Omental fat pad (tissue), 4 donors: ENCODE measurements around the gene DRC7. TPM values are rescaled to one million over a fixed set of nuclear protein-coding genes. Genes with fewer than 3 reads are reported as not detected.
"Not testable (repeated sequence)": the region's sequence is repeated elsewhere in the genome, so short reads cannot be mapped to it uniquely, and the experiment has no call there.

Experiments used
- ATAC-seq: fragments of 150-250 bp; one replicate; pipeline ENCODE4 v1.9.1; 2016; ENCODE audit warnings: mild to moderate bottlenecking, moderate library complexity; ENCODE audit not compliant: low FRiP score
- DNase-seq: peaks from one replicate; pipeline ENCODE4 v3.0.0-alpha.2; 2019; ENCODE audit warnings: low spot score
- total RNA-seq, 4 donors: library from RNA; depleted of rRNA; stranded (reverse); fragments of >200 nt; gene quantifications; one replicate each; pipeline ENCODE4 v1.1.0, GENCODE V29; 2016
- TF ChIP-seq, protein P1 (sequence below), 3 donors: fragments of 450-650 bp; IDR thresholded peaks; one replicate each; pipeline ENCODE4 v1.5.1; 2016 to 2017; ENCODE audit warnings: antibody characterized with exemption in 3 of 3, mild to moderate bottlenecking in 3 of 3, moderate library complexity in 2 of 3

The DRC7 gene
- total RNA-seq, 4 donors from 2014 or later: 0.65 TPM; not detected in 3

DNA sequence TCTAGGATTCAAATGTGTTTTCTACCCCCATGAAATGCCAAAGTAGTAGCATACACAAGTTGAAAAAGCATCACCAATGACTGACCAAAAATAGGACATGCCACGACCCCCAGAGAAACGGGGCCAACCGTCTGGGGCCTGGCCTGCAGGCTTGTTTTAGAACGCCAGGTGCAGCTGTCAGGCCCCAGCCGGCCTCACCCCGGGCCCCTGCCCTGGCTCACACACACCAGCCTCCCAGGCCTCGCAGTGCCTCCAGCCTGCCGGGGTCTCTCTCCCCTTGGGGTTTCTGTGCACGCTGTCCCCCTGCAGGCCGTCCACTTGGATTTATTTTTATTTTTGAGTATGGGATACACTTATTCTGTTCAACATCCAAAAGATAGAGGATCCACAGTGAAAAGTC lies 48.9 kb downstream of the DRC7 start:
- TF ChIP-seq, protein P1, sequence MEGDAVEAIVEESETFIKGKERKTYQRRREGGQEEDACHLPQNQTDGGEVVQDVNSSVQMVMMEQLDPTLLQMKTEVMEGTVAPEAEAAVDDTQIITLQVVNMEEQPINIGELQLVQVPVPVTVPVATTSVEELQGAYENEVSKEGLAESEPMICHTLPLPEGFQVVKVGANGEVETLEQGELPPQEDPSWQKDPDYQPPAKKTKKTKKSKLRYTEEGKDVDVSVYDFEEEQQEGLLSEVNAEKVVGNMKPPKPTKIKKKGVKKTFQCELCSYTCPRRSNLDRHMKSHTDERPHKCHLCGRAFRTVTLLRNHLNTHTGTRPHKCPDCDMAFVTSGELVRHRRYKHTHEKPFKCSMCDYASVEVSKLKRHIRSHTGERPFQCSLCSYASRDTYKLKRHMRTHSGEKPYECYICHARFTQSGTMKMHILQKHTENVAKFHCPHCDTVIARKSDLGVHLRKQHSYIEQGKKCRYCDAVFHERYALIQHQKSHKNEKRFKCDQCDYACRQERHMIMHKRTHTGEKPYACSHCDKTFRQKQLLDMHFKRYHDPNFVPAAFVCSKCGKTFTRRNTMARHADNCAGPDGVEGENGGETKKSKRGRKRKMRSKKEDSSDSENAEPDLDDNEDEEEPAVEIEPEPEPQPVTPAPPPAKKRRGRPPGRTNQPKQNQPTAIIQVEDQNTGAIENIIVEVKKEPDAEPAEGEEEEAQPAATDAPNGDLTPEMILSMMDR (IDR thresholded peaks at IDR 0.05): no peak
- DNase-seq (no peak), ATAC-seq (no peak)

DNA sequence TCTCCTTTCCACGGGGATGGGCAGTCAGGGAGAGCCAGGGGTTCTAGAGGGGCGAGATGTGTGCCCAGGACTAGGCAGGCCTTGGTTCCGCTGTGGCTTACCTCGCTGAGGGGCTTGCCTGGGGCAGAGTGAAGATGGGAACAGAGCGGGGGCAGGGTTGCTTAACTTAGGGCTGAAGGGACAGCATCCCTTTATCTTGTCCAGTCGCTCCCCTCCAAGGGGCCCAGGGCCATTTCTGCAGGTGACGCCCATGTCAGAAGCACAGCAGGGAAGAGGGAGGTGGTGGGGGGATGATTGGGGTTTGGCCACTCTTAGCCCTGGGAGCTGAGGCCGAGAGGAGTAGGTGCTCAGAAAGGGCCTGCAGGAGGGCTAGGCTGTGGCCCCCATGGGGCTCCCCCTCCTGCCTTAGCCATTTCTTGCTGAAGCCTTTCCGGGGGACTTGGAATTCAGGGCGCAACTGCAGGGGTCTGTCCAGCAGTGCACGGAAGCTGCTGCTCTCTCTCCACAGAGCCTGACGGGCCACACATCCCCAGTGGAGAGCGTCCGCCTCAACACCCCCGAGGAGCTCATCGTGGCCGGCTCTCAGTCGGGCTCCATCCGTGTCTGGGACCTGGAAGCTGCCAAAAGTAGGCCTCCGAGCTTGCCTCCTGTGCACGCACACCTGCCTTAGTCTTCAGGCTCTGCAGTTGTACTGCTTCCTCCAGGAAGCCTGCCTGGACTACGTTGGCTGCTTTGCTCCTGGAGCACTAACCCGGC lies 49.5 kb downstream of the DRC7 start:
- no peak for DNase-seq

DNA sequence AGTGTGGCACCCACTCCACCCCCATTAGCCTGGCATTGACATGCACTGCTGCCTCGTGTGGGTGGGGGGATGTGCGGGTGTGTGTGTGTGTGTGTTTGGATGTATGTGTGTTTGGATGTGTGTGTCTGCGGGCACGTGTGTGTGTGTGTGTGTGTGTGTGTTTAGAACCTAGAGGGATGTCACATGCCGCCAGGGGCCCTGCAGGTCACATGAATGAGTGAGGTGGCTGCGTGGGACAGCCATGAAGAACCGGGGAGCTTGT lies 50.0 kb downstream of the DRC7 start:
- TF ChIP-seq, protein P1 (IDR thresholded peaks at IDR 0.05): no peak
- ATAC-seq (no peak), DNase-seq (no peak)

More for the DNA sequence above, 49.5 kb downstream of the DRC7 start:
- no peak for ATAC-seq
- TF ChIP-seq, protein P1 (IDR thresholded peaks at IDR 0.05): no peak

DNA sequence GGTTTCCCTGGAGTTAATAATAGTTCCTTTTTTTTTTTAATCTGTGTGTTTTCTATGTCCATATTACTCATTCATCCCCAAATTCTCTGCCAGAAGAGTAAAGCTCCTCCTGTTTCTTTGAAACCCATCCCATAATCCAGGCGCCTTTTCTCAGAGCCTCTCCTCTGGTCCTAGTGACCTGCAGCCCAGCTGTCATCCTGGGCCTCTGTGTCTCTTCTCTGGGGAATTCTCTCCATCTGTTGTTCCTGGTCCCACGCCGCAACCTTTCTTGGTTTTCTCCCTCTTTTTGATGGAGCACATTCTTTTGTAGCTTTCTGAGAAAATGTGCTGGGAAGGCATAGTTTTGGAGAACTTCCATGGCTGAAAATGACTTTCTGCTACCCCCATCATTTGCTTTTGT lies 51.2 kb downstream of the DRC7 start:
- no peak for DNase-seq
- TF ChIP-seq, protein P1 (IDR thresholded peaks at IDR 0.05): no peak
- no peak for ATAC-seq

DNA sequence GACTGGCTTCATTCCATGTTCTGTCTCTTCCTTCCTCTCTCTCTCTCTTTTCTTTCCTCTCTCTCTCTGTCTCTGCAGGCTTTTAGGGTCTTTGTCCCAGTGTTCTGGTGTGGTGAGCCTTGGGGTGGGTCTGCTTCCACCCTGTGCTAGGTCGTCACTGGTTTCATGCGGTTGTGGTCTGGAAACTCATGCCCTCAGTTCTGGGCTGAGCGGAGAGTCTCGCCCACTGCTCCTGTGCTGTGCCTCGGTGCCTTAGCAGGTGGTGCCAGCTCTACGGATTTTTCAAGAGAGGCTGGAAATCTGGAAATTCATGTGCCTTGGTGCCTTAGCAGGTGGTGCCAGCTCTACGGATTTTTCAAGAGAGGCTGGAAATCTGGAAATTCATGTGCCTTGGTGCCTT lies 51.7 kb downstream of the DRC7 start:
- not testable (repeated sequence) for ATAC-seq, DNase-seq

DNA sequence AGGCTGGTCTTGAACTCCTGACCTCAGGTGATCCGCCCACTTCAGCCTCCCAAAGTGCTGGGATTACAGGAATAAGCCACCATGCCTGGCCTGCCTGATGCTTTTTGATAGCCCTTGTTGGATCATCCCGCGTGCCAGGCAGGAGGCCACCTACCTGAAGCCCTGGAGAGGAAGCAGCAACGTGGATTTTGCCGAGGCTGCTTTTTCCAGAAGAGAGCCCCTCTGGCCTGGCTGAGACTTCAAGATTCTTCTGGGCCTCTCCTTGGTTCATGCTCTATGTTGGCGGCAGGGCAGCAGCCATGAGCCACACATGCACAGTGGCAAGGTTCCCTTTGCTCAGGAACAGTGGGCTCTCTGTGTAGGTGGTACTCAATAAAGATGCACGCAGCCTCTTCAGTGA lies 52.5 kb downstream of the DRC7 start:
- TF ChIP-seq, protein P1 (IDR thresholded peaks at IDR 0.05): no peak
- ATAC-seq (no peak), DNase-seq (no peak)

DNA sequence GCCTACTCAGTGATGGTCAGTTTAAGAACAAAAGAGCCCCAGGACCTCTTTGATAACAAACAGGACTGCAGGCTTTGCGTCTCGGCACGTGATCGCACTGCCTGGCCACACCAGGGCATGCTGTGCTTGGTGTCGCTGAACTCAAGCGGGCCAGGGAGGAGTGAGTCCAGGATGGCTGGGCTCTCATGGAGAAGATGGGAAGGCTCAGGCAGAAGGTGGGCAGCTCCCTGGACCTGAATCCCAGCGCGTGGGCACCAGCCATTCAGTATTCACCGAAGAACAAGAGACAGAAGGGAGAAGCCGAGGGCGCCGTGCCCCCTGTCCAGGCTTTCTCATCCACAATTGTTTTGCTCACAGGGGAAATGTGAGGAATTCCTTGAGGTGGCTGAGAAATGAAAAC lies 52.9 kb downstream of the DRC7 start:
- ATAC-seq: no peak
- DNase-seq: no peak
- TF ChIP-seq, protein P1 (IDR thresholded peaks at IDR 0.05): no peak
